ENCODE results near the gene TDRD7.

Gene TDRD7

DNA sequence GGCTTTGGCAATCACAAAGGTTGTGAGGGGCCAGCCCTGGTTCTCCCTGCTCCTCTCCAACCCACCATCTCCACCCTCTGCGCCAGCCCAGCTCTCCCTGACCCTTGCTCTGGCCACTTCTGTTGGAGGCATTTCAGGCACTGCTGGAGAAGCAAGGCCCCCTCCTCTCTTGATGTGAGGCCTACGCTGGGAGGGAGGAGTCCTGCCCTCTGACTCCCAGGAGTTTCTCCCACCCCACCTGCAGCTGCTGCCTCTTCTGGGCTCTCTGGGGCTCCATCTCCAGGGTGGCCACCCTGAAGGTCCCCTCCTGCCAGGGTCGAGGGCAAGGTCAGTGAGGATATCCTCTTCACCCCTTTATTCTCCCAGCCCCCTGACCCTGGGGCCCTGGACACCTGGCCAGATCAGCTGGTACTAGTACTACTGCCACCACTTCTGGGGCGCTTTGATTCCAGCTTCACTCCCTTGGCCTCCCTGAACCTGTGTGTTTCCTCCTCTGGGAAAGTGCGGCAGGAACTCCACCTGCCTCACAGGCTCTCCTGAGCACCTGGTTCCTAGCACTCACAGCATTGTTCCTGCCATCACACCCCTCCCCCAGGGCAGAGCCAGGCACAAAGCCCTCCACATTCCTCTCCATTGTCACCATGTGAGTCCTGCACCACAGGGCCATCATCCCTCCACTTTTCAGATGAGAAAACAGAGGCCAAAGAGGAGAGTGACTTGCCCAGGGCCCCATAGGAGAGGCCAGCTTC lies 23.8 kb upstream of the TDRD7 start:
- TF ChIP-seq, protein P1, sequence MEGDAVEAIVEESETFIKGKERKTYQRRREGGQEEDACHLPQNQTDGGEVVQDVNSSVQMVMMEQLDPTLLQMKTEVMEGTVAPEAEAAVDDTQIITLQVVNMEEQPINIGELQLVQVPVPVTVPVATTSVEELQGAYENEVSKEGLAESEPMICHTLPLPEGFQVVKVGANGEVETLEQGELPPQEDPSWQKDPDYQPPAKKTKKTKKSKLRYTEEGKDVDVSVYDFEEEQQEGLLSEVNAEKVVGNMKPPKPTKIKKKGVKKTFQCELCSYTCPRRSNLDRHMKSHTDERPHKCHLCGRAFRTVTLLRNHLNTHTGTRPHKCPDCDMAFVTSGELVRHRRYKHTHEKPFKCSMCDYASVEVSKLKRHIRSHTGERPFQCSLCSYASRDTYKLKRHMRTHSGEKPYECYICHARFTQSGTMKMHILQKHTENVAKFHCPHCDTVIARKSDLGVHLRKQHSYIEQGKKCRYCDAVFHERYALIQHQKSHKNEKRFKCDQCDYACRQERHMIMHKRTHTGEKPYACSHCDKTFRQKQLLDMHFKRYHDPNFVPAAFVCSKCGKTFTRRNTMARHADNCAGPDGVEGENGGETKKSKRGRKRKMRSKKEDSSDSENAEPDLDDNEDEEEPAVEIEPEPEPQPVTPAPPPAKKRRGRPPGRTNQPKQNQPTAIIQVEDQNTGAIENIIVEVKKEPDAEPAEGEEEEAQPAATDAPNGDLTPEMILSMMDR (IDR thresholded peaks at IDR 0.05), result no peak
- TF ChIP-seq ZFX (IDR thresholded peaks at IDR 0.05; ENCODE audit: borderline replicate concordance), result no peak
- no peak overlapping the region for H3K27ac ChIP-seq

DNA sequence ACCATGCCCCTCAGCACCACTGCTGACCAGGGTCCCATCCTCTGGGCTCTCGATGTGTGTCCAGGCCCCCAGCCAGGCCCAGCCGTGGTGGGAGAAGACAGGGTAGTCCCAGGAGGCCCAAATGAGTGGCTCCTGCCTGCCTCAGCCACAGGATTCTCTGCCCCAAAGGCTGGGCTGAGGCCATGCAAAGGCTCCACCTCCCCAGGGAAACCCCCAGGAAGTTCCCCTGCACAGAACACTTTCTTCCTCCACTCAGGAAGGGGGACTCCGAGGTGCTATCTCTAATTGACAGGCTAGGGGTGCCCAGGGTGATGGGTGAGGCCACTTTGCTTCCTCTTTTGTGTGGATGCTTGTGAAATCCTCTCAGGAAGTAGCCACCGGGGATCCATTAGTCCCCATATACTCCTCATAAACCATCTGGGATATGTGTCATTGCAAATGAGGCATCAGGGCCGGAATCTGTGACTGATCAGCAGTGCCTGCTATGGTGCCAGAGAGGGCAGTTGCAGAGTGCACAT lies 23.1 kb upstream of the TDRD7 start:
- H3K27ac ChIP-seq, result no peak overlapping the region
- TF ChIP-seq ZFX (IDR thresholded peaks at IDR 0.05; ENCODE audit: borderline replicate concordance), result no peak
- TF ChIP-seq, protein P1 (IDR thresholded peaks at IDR 0.05), result no peak

DNA sequence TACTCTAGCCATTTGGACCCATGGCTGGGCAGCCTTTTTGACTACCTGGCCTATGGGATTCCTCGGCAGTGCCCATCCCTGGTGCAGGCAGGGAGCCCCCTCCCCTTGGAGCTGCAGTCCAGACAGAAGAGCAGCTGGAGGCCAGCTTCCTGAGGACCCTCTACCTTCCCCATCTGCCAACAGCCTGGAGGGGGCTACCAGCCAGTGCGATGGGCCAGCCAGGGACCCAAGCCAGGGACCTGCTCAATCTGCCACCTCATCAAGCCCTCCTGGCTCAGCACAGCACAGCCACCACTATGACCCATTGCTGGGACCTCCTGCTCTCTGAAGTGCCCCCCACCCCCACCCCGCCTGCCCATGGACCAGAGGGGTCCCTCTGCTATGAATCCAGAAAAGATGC lies 22.6 kb upstream of the TDRD7 start:
- TF ChIP-seq, protein P1 (IDR thresholded peaks at IDR 0.05), result no peak
- no peak for TF ChIP-seq ZFX (IDR thresholded peaks at IDR 0.05; ENCODE audit: borderline replicate concordance)
- H3K27ac ChIP-seq, result no peak overlapping the region

DNA sequence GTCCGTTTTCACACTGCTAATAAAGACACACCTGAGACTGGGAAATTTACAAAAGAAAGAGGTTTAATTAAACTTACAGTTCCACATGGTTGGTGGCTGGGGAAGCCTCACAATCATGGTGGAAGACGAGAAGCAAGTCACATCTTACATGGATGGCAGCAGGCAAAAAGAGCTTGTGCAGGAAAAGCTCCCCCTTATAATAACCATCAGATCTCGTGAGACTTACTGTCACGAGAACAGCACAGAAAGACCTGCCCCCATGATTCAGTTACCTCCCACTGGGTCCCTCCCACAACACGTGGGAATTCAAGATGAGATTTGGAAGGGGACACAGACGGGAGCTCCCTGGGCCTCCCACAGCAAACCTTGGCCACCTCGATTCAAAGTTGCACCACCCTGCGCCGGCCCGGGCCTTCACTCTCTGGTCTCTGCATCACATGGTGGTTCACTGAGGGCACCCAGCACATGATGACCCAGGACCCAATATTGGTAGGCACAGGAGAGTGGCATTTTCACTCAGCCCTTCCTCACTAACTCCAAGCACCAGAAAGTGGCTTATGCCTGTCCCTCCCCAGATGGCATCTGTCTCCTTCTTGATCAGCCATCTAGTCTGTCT lies 21.0 kb upstream of the TDRD7 start:
- TF ChIP-seq, protein P1 (IDR thresholded peaks at IDR 0.05), result no peak
- no peak for TF ChIP-seq ZFX (IDR thresholded peaks at IDR 0.05; ENCODE audit: borderline replicate concordance)
- no peak overlapping the region for H3K27ac ChIP-seq

DNA sequence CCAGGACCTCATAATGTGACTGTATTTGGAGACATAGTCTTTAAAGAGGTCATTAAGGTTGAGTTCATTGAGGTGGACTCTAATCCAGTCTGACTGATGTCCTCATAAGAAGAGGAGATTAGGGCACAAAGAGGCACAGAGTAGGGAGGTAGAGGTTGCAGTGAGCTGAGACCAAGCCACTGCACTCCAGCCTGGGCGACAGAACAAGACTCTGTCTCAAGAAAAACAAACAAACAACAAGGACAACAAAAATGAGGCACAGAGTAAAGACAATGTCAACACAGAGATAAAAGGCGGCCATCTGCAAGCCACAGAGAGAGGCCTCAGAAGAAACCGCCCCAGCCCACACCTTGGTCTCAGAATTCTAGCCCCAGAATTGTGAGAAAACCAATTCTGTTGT lies 17.0 kb upstream of the TDRD7 start:
- H3K27ac ChIP-seq, result no peak overlapping the region
- no peak for TF ChIP-seq ZFX (IDR thresholded peaks at IDR 0.05; ENCODE audit: borderline replicate concordance)
- TF ChIP-seq, protein P1 (IDR thresholded peaks at IDR 0.05), result no peak

DNA sequence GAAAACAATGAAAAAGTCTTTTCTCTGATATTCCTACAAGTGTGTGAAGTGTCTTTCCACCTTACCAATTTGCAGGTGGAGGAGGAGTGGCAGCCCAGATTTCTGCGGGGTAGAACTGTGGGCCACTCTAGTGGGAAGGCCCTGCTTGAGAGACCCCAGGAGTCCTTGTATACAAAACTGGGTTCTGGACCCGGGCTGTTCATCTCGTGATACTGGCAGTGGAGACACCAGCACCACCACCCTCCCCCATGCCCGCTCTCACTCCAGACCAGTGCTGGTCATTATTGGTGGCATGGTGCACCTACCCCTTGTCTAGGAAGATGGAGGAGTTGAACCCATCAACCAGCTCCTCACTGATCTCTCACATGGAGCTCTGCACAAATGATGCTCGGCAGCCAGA lies 16.2 kb upstream of the TDRD7 start:
- TF ChIP-seq ZFX (IDR thresholded peaks at IDR 0.05; ENCODE audit: borderline replicate concordance), result no peak
- no peak overlapping the region for H3K27ac ChIP-seq

DNA sequence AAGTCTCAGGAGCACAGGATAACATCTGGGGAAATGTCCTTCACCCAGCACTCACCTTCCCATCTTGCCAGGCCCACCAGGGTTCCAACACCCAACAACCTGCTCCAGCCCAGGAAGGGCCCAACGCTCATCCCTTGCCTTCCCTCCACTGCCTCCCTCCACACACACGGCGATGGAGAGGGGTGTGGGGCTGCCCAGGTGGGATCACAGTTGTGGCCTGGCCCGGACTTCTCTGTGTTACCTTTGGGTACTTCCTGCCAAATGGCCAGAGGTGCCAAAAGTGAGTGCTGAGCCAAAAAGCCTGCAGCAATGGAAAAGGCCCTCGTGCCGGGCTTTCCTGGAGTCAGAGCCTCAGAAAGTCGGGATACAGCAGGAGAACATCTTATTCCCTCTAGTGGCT lies 15.6 kb upstream of the TDRD7 start:
- TF ChIP-seq, protein P1 (IDR thresholded peaks at IDR 0.05), result no peak
- TF ChIP-seq ZFX (IDR thresholded peaks at IDR 0.05; ENCODE audit: borderline replicate concordance), result no peak

More for the DNA sequence above, 15.6 kb upstream of the TDRD7 start:
- H3K27ac ChIP-seq, result no peak overlapping the region

Measured in 22Rv1 (cell line).